Measurements from ENCODE around the gene GLB1L.

GLB1L gene

GRCh38 chr2:219216535-219216915, 28.7 kb downstream of the GLB1L start:
- no peak for ATAC-seq
- TF ChIP-seq TSHZ2 (CRISPR knock-in tag; IDR thresholded peaks at IDR 0.05) (no peak), POU6F1 (CRISPR knock-in tag; IDR thresholded peaks at IDR 0.05; ENCODE audit: borderline replicate concordance, low read depth) (no peak), GLIS3 (CRISPR knock-in tag; IDR thresholded peaks at IDR 0.05) (no peak), TCF4 (CRISPR knock-in tag; IDR thresholded peaks at IDR 0.05; ENCODE audit: borderline replicate concordance) (no peak), ZNF8 (CRISPR knock-in tag; IDR thresholded peaks at IDR 0.05) (no peak), ARNTL (CRISPR knock-in tag; IDR thresholded peaks at IDR 0.05; ENCODE audit: borderline replicate concordance, low read depth) (no peak), ZNF565 (CRISPR knock-in tag; conservative IDR thresholded peaks at IDR 0.05; ENCODE audit: low read depth) (no peak), ZNF70 (CRISPR knock-in tag; IDR thresholded peaks at IDR 0.05) (no peak)
- TF ChIP-seq, protein P1, sequence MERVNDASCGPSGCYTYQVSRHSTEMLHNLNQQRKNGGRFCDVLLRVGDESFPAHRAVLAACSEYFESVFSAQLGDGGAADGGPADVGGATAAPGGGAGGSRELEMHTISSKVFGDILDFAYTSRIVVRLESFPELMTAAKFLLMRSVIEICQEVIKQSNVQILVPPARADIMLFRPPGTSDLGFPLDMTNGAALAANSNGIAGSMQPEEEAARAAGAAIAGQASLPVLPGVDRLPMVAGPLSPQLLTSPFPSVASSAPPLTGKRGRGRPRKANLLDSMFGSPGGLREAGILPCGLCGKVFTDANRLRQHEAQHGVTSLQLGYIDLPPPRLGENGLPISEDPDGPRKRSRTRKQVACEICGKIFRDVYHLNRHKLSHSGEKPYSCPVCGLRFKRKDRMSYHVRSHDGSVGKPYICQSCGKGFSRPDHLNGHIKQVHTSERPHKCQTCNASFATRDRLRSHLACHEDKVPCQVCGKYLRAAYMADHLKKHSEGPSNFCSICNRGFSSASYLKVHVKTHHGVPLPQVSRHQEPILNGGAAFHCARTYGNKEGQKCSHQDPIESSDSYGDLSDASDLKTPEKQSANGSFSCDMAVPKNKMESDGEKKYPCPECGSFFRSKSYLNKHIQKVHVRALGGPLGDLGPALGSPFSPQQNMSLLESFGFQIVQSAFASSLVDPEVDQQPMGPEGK (CRISPR knock-in tag; IDR thresholded peaks at IDR 0.05; ENCODE audit: borderline replicate concordance), result no peak

- no peak for TF ChIP-seq TCF4 (CRISPR knock-in tag; IDR thresholded peaks at IDR 0.05; ENCODE audit: borderline replicate concordance)
- no peak for TF ChIP-seq ARNTL (CRISPR knock-in tag; IDR thresholded peaks at IDR 0.05; ENCODE audit: borderline replicate concordance, low read depth)
- no peak for TF ChIP-seq ZFP30 (CRISPR knock-in tag; IDR thresholded peaks at IDR 0.05)
- TF ChIP-seq PPARA (CRISPR knock-in tag; IDR thresholded peaks at IDR 0.05; ENCODE audit: borderline replicate concordance), result no peak
- TF ChIP-seq CSDC2 (CRISPR knock-in tag; IDR thresholded peaks at IDR 0.05), result no peak
- TF ChIP-seq, protein P1 (CRISPR knock-in tag; IDR thresholded peaks at IDR 0.05; ENCODE audit: borderline replicate concordance), result no peak
- TF ChIP-seq ZC3H10 (CRISPR knock-in tag; IDR thresholded peaks at IDR 0.05), result no peak
Observed at GRCh38 chr2:219215871-219216534, 29.2 kb downstream of the GLB1L start.

DNA sequence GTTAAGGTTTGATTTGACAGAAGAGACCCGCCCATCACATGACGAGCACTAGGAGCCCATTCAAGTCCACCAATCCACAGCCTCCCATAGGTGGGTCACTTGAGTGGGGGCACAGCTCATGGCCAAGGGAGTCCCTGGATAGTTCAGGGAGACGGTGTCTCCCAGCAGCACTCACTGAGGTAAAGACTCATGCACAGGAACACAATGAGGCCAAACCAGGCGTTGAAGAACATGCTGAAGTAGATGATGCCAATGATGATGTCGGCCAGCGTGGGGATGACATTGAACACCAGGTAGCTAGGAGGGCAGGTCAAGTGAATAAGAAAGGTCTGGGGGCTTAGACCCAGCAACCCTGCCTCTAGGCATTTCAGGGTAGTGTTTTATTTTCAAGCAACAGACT, 30.5 kb downstream of the GLB1L start:
- ATAC-seq, result no peak
- TF ChIP-seq POU6F1 (CRISPR knock-in tag; IDR thresholded peaks at IDR 0.05; ENCODE audit: borderline replicate concordance, low read depth) (no peak), PPARA (CRISPR knock-in tag; IDR thresholded peaks at IDR 0.05; ENCODE audit: borderline replicate concordance) (no peak), BACH2 (CRISPR knock-in tag; IDR thresholded peaks at IDR 0.05; ENCODE audit: borderline replicate concordance) (no peak), TOX (CRISPR knock-in tag; IDR thresholded peaks at IDR 0.05; ENCODE audit: borderline replicate concordance) (no peak), ZNF565 (CRISPR knock-in tag; conservative IDR thresholded peaks at IDR 0.05; ENCODE audit: low read depth) (no peak), ARNTL (CRISPR knock-in tag; IDR thresholded peaks at IDR 0.05; ENCODE audit: borderline replicate concordance, low read depth) (no peak), ESRRG (CRISPR knock-in tag; IDR thresholded peaks at IDR 0.05) (no peak), TSHZ2 (CRISPR knock-in tag; IDR thresholded peaks at IDR 0.05) (no peak), ZC3H10 (CRISPR knock-in tag; IDR thresholded peaks at IDR 0.05) (no peak), RARB (CRISPR knock-in tag; IDR thresholded peaks at IDR 0.05) (no peak), TCF4 (CRISPR knock-in tag; IDR thresholded peaks at IDR 0.05; ENCODE audit: borderline replicate concordance) (no peak), CSRNP3 (CRISPR knock-in tag; IDR thresholded peaks at IDR 0.05) (no peak), ZFP3 (CRISPR knock-in tag; IDR thresholded peaks at IDR 0.05) (no peak), SNAI2 (CRISPR knock-in tag; IDR thresholded peaks at IDR 0.05) (no peak), CSDC2 (CRISPR knock-in tag; IDR thresholded peaks at IDR 0.05) (no peak), ZFP30 (CRISPR knock-in tag; IDR thresholded peaks at IDR 0.05) (no peak)

More at GRCh38 chr2:219215871-219216534, 29.2 kb downstream of the GLB1L start:
- ATAC-seq, result no peak

All from SK-N-SH treated with all-trans-retinoic acid at 6 μM for 48 hours (cell line).